UCSD-AML1 (cell line): Measurements from ENCODE around the gene PLEKHA6.
"Not testable (repeated sequence)": the region's sequence is repeated elsewhere in the genome, so short reads cannot be mapped to it uniquely, and the experiment has no call there.

ENCODE experiments used
- DNase-seq: peaks from one replicate; lab custom pipeline; 2025; ENCODE audit not compliant: unreplicated experiment; lab: John Stamatoyannopoulos, UW

Gene PLEKHA6

DNA sequence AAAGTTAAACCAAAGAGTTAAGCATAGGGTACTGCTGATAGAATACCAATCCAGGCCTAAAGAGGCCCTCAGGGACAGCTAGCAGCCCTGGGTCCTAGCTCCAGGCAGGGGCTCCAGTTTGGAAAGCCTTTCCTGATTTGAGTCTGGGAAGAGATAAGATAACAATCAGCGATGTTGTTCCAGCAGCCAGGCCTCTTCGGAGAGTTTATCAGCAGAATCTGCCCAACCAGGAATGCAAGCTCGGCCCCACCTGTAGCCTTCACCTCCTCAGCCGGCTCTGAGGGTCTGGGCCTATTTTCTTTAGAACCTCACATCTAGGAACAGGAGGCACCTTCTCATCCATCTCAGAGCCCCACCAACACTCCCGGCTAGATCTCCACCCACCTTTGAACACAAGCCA lies 42.6 kb downstream of the PLEKHA6 start:
- DNase-seq, result no peak

DNA sequence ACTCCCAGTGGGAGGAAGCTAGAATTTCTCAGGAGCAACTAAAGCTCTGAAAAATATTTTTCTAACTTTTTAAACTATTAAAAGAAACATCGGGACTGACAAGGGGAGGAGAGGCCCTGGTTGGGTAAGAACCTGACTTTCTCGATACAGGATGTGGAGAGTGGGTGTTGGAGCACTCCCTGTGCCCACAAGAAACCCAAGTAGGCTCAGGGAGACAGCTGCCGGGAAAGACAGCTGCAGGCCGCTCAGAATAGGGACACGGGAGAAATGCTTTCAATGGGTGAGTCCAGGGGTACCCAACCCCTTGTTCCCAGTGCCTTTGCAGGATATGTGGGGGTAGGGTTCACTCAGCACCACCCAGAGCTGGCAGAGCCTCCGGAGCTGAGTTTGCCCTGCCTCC lies 43.6 kb downstream of the PLEKHA6 start:
- DNase-seq, result peak; percentile 63

DNA sequence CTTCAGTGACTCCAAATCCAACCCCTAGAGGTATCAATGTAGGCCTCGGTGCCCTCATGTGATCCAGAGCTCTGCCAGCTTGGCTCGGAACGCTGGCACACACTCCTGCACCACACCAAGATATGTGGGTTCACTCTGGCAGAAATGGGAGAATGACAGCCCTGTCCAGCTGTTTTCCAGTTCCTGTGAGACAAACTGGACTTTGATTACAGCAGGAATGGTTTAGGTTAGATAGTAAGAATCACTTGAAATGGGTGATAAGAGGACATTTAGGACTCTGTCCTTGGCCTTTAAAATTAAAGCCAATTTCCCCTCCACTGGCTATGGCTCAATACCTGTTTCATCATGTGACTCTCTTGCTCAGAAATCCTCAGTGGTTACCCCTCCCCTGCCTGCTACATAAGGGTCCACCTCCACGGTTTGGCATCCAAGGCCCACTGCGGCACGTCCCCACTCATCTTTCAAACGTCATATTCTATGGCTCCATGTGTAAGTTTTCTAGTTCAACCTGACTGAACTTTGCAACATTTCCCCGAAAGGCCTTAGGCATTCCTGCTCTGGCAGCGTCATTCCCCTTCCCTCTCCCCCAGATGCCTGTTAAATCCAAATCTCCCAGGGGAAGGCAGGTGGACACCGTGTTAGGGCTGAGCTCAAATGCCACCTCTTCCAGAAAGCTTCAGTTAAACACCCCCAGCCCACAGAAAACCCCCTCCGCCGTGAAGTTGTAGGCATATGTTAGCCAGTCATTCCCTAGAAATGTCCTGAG lies 44.7 kb downstream of the PLEKHA6 start:
- DNase-seq, result no peak

DNA sequence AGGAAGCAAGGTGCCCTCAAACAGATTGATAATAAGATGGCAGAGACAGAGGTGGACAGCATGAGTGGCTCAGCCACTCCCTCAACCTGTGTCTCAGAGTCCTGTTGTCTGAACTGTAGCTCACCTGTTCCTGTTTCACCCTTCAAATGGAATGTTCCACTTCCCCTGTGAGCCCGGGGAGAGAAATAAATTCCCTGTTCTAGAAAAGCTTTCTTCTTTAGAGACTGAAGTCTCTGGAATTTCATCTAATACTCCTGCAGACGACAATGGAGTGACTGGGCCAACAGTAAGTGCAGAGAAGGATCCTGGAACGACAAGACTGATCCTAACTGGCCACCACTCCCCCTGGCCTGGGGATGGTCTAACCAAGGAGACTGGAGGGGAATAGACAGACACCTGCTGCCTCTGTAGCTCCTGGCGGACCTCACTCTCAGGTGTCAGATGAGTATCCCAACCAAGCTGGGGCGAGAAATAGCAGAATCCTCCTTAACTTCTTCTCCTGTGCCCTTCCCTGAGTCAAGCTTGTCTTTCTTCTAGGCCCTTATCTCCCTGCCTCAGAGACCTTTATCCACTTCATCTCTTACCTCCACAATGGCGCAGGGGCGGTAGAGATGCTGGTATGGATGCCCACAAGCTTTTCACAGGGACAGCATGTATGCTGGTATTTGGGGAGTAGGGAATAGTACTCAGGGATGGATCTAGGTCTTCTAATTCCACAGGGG lies 45.4 kb downstream of the PLEKHA6 start:
- no peak for DNase-seq

DNA sequence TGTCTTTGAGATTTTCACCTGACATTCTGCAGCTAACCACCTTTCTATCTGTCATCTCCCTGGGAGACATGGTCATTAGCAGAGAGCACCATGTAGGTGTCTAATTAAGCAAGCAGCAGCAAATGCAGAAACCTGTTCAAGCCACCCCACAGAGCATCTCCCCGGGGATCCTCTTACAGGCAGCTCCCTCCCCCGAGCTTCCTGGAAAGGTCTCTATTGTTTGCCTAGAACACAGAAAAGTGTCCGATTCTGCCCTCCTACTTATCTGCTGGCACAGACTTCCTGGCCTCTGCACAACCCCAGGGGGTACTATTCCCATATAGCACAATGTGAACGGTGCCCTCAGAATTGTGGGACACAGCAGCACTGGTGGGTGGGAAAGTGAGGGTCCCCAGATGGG lies 46.1 kb downstream of the PLEKHA6 start:
- DNase-seq, result peak; percentile 61

DNA sequence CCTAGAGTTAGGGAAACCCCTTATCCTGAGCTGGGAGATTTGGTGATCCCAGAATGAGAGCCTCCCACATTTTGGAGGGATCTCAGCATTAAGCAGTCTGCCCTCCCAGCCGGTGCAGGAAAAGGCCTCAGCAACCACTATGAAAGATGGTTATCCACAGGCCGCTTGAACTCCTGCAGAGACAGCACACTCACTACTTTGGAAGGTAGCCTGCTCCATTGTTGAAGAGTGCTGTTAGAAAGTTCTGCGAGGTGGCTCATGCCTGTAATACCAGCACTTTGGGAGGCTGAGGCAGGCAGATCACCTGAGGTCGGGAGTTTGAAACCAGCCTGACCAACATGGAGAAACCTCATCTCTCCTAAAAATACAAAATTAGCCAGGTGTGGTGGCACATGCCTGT lies 48.8 kb downstream of the PLEKHA6 start:
- DNase-seq, result not testable (repeated sequence)

DNA sequence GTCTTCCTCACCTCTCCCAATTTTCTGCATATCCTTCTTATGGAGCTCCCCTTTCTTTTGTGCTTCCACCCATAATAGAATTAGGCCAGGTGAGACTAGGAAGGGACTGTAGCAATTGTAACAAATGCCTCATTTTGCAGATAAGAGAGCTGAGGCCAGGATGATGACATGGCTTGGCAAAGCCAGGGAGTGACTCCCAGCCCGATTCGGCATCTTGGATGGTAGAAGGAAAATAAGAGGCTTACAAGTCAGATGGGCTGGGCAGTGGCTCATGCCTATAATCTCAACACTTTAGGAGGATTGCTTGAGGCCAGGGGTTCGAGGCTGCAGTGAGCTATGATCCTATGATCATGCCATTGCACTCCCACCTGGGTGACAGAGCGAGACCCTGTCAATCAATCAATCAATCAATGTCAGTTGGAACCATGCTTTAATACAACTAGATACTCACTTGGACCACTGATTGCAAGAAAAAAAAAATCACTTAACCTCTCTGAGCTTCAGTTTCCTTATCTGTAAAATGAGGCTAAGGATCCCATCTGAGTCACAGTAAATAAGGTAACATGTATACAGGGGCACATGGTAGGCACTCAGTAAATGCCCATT lies 51.6 kb downstream of the PLEKHA6 start:
- no peak for DNase-seq

DNA sequence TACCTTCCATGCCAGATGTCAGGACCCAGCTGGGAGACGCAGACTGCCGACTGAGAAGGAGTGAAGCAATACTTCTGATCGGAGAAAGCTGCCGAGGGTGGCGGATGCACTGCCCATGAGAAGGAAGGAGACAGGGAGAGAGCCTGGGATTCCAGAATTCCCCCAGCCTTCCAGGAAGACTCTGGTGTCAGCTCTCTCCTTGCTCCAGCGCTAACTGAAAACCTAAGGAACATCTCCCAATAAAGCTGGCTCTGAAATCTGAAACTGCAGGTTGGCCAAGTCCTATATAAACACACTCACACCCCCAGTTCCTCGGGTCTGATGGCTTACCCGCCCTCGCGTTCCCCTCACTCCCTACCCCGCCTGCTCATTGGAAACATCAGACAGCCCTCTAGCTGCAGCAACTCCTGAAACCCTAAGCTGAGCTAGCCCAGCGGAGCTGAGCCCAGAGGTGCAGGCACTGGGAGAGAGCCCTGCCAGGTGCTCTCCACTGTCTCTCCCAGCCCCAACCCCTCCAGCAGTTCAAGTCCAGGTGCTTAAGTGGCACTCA lies 52.3 kb downstream of the PLEKHA6 start:
- DNase-seq, result no peak

DNA sequence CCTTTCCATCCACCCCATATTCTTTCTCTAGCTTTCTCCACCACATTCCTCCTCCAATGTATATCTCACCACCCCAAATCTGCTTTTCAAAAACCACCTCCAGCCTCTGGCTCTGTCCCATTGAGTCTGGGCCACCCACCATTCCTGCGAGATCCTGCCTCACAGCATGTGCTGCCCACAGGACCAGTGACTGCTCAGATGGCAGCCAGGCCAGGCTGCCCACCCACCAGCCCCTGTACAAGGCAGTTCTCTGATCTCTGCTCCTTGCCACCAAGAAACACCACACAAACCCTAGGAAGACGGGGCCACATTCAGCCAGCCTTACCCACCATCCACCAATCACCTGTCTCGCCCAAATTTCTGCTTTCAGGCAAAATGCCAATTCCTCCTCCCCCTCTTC lies 53.7 kb downstream of the PLEKHA6 start:
- no peak for DNase-seq

DNA sequence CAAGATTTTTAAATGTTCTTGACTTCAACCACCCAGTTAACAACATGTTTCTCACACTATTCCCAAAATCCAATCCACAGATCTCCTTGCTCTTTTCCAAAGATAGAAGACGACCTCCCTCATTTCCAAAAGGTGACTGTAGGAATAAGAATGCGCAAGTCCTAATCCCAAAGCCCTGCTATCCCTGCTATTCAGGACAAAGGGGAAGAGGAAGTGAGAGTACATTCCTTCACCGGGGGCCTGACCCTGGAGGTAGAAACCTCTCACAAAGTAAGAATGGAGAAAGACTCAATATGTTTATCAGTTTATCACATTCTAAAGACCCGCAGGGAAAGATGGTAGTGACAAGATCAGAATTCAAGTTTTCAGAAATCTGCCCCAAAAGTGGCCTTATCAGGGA lies 55.7 kb downstream of the PLEKHA6 start:
- DNase-seq, result no peak

DNA sequence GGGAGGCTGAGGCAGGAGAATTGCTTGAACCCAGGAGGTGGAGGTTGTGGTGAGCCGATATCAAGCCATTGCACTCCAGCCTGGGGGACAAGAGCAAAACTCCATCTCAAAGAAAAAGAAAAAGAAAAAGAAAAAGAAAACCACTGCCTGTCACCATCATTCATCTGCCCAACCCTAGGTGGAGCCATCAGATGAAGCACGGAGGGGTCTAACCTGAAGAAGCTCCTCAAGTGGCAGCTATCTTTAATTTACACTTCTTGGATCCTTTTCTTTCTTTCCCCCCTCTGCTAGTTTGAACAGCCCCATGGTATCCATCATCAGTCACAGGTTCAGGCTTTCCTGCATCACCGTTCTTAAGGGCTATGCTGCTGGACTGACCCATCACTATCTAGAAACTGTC lies 57.0 kb downstream of the PLEKHA6 start:
- no peak for DNase-seq

DNA sequence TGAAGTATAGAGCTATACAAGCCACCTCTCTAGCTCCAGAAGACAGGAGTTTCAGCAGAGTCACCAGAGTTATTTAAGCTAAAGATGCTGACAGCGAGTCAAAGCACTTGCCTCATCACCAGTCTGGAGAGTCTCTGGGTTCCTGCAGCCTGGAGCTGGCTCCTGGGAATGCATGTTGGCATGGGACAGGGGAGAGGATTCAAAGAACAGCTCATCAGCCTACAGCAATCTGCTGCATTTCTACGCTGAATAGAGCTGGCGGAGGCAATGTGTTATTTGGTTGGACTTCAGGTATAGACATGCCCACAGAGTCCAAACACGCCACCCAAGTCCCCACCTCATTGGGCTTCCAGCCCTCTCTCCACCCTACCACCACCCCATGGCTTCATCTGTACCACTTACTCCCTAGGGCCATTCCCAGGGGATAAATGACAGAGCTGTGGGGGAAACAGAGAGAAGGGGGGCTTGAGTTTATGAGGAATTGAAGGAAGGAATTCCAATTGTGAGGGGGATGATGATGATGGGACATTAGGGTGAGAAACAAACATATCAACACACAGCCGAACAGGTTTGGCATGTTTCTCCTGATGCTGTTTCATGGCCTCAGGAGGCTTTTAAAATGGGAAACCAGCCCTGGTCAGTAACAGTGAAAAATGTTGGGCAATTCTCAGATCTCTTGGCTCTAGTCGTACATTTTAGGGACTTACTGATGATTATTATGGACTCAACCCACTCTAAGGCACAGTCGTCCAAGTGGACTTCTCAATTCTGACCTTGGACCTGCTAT lies 58.4 kb downstream of the PLEKHA6 start:
- DNase-seq, result no peak

DNA sequence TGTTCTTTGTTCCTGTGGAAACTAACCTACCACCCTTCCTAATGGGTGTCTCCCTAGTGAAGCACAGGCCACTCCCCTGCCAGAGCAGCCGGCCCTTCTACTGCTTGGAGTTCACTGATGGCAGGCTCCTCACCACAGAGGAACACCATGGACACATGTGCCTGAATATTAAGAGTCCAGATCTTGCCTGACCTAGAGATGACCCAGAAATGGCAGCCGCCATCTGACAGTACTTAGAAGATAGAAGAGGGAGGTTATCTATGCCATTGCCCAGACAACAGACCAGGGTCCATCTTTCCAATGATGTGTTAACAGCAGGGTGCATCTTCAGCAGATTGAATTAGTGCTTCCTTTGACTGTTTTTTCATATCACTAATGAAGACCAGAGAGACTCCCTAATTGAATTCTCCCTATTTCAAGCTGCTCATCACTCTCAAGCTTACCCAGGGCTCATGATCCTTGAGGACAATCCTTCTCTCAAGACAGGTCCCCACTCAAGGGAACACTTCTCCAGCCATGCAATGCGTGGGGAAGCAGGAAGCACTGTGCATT lies 59.8 kb downstream of the PLEKHA6 start:
- DNase-seq, result no peak

DNA sequence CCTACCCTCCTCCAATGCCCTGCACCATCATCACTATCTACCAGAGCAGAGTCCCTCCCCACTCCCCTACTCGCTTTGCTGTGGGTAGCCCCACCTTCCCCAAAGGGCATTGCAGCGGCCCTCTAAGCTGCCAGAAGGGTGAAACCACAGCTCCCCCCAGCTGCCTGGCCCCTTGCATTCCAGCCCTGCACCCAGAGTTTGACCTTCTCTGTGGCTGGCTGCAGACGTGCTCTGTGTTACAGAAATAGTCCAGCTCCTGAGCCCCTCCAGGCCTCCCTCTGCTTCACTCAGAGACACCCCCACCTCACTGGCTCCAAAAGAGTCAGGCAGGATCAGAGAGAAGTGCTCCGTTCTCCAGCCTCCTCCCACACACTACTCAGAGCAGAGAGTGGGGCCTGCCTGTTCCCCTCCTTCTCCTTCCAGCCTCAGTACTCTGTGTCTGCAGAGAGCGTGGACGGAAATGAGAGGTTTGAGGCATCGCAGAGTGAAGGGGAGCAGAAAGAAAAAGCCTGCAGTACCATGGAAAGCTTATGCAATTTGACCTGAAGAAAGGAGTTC lies 63.2 kb downstream of the PLEKHA6 start:
- peak; percentile 54 for DNase-seq

DNA sequence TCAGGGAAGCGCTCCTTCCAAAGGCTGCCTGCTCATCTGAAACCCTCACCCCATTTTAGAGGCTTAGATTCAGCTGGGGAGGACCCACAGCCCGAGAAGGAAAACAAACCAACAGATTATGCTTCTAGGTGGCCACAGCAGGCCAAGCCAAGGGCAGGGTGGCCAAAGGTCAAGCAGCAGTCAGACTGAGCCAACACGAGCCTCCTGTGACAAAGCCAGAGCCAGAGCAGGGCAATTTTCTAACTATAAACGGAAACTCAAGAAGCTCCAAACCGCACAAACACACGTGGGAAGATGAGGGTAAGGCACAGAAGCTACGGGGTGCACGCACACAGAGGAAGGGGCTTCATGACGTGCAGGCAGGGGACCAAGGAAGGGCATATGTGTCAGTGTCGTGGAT lies 64.1 kb downstream of the PLEKHA6 start:
- no peak for DNase-seq

DNA sequence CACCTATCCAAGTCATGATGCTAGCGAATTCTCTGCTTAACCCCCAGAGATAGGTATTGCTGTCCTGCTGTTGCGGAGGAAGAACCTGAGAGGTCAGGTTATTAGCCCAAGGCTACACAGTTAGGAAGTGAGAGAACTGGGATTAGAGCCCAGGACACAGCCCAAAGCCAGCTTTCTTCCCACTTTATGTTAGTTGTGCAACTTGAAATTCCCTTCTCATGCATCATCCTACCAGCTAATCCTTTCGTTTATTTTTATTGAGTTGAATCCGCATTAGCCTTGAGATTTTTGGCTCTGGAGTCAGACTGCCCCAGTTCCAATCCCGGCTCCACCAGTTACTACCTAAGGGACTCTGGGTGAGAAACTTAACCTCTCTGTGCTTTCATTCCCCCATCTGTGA lies 65.4 kb downstream of the PLEKHA6 start:
- no peak for DNase-seq

DNA sequence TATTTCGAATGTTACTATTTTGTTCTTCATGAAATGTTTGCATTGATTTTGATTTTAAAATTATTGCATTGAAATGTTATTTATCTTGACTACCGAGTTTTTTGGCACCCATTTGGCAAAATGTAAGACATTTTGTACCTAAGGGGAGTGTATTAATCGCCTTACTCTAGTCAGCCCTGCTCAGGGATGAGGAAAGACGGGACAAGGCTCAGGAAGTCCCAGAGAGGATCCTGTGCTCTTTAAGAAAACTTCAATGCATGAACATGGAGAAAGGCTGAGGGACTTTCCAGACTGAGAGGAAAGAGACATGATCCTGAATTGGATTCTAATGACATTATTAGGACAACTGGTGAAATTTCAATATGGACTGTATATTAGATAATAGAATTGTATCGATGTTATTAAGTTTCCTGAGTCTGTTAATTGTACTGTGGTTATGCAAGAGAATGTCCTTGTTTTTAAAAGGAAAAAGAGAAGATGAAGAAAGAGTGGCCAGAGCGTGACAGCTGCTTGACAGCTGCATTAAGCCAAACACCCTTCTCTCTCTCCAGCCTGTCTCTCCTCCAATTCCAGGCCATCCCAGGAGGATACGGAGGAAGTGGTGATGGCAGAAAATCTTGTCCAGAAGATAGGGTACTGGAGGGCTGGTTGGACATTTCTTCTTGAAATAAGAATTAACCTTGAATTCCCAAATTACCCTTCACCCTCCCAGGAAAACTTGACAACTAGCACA lies 66.0 kb downstream of the PLEKHA6 start:
- DNase-seq, result no peak

DNA sequence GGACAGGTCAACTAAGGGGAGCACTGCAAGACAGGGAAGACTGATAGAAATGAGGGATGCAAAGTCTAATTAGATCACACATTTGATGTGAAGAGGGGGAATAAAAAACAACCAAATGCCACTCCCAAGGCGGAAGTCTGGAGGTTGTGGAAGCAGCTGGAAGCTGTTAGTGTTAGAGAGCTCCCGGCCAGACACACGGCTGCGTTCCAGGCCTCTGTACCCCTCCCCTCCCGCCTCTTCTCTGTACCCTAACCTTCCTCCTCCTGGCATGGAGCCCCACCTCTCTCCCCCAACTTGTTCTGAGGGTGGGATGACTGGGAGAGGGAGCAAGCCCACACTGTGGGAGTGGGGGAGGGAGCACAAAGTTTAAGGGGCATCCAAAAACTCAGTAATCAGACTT lies 67.0 kb downstream of the PLEKHA6 start:
- DNase-seq, result no peak

DNA sequence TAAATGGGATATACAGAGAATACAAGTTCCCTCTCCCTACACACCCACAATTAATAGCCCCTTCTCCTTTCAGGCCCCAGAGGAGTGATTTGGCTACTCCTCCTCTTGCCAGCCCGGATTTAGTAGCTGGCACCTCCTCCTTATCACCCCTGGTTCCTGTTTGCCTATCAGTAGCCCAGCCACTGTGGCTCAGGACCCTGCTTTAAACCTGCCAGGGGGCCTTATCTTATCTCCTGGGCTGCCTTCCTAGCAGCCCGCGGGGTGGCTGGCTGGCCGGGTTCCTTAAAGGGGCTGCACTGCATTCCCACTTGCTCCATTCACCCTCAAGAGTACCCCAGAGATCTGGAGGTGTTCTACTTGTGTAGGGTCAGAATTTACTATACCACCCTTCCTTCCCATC lies 70.4 kb downstream of the PLEKHA6 start:
- DNase-seq, result no peak

DNA sequence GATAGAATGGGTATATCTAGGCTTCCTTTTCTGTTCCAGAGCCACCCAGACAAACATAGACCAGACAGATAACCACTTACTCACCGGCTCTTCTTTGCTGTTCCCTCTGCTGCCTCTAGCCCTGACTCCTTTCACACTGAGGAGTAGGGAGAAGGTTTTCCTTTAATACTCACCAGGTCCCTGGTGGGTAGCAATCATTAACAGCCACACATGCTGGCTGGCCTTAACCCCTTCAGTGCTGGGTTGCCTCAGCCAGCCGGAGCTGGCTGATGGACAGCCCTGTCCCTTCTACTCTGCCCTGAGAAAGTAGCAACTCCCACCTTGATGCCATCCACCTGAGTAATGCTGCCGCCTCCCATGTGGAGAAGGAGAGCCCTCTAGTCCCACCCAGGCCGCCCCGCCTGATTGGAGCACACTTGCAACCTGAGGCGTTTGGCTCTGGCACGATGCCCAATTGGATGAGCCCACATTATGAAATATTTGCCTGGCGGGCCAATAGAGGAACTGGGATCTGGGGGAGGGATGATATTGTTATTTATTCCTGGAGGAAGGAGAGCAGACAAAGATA lies 71.6 kb downstream of the PLEKHA6 start:
- DNase-seq, result no peak
